AG09309 (cell line): ENCODE measurements around the gene ALDH1A1.

ENCODE experiments used
- DNase-seq: peaks from one replicate; pipeline ENCODE4 v3.0.0-alpha.2; 2010; ENCODE audit warnings: low read depth
- H3K4me3 ChIP-seq: 2 replicates; pipeline ENCODE4 v1.5.1; 2011; ENCODE audit warnings: mild to moderate bottlenecking, low read depth, low read length, moderate library complexity; ENCODE audit not compliant: control insufficient read depth
- TF ChIP-seq, protein P1 (sequence below): IDR thresholded peaks from 2 replicates; pipeline ENCODE4 v1.5.1; 2011; ENCODE audit warnings: mild to moderate bottlenecking, low read depth, low read length, inconsistent platforms; ENCODE audit not compliant: insufficient read depth, control insufficient read depth; ENCODE audit errors: missing control alignments

The ALDH1A1 gene

DNA sequence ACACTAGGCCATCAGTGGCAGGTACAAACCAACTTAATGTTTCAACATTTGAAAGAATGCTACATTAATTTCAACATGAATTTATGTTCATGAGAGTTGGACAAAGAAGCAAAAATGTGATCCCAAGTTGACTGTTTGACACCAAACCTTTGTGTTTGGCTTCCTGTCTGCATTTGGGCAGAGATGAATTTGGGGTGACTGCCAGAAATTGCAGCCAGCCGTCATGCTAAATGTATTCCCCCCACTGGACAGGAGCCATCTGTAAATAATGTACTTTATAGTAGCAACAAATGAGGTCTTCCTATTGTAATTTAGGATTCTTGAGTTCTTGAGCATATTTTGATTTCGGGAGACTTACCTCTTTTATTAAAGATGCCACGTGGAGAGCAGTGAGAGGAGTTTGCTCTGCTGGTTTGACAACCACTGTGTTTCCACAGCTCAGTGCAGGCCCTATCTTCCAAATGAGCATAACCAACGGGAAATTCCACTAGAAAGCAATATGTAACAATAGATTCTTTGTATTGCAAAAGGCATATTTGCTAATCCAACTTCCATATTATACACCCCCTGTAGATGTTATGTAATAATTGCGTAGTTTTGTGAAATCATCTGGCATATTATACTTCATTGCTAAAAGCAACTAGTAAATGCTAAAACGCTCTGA, 27.6 kb downstream of the ALDH1A1 start:
- peak; percentile 13 for DNase-seq
- no peak overlapping the region for H3K4me3 ChIP-seq
- TF ChIP-seq, protein P1, sequence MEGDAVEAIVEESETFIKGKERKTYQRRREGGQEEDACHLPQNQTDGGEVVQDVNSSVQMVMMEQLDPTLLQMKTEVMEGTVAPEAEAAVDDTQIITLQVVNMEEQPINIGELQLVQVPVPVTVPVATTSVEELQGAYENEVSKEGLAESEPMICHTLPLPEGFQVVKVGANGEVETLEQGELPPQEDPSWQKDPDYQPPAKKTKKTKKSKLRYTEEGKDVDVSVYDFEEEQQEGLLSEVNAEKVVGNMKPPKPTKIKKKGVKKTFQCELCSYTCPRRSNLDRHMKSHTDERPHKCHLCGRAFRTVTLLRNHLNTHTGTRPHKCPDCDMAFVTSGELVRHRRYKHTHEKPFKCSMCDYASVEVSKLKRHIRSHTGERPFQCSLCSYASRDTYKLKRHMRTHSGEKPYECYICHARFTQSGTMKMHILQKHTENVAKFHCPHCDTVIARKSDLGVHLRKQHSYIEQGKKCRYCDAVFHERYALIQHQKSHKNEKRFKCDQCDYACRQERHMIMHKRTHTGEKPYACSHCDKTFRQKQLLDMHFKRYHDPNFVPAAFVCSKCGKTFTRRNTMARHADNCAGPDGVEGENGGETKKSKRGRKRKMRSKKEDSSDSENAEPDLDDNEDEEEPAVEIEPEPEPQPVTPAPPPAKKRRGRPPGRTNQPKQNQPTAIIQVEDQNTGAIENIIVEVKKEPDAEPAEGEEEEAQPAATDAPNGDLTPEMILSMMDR, result no peak

DNA sequence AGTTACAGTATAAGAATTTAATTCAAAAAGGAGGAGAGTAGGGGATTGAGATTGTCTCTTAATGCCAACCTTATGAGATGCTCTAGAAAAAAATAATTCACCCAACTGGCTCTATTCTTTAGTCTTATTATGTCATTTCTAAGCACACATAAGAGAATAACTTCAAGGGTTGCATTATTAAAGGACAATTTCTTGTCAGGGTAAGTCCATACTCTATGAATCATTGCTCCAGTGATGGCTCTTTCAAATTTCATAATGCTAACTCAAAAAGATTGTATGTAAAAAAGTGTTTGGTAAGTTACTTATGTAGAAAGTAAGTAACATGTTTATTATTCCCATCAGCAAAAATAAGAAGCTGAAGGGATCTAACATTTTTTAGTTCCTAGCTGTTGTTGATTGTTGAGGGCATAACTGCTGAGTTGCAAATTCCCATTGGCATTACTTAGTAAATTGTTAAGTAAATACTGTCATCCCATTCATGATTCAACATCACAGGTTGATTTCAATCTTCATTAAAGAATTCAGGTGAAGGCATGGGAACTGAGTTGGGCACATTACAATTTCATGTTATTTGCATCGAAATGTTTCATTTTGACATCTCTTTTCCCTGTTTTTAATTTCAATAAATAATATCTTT, 28.6 kb downstream of the ALDH1A1 start:
- TF ChIP-seq, protein P1, result no peak
- no peak for DNase-seq
- H3K4me3 ChIP-seq, result no peak overlapping the region

DNA sequence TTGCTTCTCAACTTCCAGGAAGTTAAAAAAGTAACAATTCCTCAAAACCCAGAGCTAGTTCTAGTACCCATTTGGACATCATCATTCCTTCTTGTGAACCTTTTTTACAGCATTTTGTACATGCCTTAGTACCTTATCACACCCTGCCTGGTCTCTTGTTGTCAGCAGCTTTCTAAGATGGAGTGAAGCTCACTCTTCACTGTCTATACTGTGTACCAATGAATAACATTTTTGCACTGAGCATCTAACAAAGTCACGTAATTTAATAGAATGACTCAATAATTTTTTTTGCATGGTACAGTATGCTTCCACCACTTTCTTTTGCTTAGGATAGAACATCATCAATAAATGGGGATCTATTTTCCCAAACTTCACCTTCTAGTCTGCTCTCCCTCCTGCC, 29.8 kb downstream of the ALDH1A1 start:
- no peak overlapping the region for H3K4me3 ChIP-seq
- DNase-seq, result no peak
- TF ChIP-seq, protein P1, result no peak

DNA sequence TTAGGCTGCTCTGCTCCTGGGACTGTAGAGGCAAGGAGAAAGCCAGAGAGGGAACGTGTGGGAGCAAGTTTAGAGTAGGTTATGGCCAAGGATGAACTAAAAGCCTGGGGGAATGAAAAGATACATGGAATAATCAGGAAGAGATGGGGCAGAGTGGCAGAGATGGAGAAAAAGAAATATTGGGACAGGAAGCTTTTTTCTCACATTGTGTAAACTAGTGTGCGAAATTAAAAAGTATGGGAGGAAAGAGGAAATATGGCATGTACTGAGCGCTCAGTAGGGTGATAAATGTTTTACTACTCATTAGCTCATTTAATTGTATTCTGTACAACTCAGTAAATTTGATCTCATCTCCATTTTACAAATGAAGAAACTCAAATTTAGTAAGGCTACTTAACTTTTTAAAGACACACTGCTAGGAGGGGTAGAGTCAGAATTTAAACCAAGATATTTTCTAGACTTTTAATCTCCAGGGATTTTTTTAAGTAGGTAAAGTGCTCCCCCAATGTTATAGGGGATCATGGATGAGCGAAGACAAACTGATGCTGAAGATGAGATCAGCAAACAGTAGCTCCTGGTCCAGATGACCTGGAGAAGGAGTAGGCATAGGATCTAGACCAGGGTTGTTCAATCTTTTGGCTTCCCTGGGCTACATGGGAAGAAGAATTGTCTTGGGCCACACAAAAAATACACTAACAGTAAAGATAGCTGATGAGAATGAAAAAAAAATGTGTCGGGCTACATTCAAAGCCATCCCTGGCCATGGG, 30.8 kb downstream of the ALDH1A1 start:
- DNase-seq, result no peak
- no peak overlapping the region for H3K4me3 ChIP-seq
- TF ChIP-seq, protein P1, result no peak

DNA sequence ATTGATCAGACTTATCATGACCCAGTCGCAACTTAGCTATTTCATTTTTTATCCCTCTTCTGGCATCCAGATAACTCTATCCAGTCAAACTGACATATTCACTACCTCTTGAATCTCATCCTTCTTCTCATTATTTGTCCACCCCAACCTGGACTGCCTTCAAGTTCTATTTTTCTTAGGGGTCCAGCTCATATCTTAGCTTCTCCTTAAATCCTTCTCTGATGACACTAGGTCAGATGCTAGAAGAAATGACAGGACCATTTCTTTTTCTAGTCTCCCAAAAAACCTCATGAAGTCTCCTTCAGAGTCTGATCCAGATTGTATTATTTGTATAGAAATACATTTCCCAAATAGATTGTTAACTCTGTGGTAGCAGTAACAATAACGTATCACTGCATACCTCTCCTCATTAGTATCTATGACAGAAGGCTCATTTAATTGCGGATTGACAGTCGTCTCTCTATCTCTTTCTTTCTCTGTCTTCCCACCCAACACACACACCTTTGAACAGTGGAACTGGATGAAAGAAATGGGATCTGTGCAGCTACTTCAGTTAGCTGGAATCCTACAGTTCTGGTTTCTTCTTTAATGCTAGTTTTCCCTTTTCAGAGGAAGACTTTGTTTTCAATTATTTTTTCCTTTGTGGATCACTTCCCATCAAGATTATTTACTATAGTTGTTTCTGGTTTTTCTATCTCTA, 33.5 kb downstream of the ALDH1A1 start:
- no peak for DNase-seq
- TF ChIP-seq, protein P1, result no peak
- H3K4me3 ChIP-seq, result no peak overlapping the region

DNA sequence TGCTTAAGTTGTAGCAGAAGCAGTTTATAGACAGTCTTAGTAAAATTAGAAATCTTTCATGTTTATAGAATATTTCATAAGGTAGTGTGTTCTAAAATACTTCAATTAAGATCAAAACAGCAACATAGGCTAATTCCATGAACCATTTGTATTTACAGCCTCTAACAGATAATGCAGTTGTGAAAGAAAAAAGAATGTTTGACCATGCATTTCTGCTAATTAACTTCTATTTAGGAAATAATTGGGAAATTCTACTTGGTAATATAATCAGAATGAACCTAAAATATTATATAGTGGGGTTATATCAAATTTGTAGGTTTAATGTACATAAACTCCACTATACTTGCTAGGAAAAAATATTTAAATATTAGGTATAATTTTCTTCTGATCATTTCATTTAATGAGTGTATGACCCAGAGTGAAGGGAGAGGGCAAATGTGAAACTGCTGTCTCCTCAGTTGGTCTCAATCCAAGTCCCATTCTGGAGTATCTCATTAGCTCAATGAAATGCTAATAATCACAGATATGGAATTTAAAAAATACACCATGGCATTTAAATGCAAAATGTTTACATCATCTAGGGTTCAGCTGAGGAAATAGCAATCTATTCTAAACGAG, 34.9 kb downstream of the ALDH1A1 start:
- no peak overlapping the region for H3K4me3 ChIP-seq
- TF ChIP-seq, protein P1, result no peak
- no peak for DNase-seq
